ENCODE results near the gene ZNRF3. TPM values are rescaled to one million over a fixed set of nuclear protein-coding genes. Genes with fewer than 3 reads are reported as not detected.

ZNRF3 gene
- total and polyA plus RNA-seq, 2 experiments from 2014 or later, result 11.1 to 32.2 TPM

DNA sequence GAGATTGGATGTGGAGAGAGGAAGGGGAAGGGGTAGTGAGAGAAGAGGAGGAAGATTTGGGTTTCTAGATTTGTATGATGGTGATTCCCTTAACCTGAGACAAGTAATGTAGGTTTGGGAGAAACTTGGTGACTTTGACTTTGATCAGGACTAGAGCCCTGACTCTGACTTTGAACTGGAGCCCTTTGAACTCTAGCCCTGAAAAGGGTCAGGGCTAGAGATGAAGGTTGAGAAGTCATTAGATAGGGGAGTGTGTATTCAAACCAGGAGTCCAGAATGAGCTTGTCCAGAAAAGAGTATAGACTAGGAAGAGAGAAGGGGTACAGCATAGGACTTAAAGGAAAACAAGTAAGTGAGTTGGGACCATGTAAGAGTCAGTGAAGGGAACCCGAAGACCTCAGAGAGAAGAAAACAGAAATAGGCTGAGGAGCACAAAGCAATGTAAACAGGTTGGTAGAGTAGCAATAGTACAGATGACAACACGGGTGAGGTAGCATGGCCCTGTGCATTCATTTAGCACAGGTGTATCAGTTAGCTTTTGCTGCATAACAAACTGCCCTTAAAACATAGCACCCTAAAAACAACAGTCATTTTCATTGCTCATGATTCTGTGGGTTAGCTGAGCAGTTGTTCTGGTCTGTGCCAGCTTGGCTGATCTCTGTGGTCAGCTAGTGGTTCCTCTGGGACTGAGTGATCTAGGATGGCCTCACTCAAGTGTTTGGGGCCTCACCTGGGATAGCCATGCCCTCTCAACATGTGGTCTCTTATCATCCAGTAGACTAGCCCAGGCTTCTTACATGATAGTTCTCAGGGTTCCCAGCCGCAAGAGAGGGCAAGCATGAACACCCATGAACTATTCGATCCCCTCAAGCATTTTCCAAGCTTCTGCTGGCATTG lies 135.2 kb downstream of the ZNRF3 start:
- Mint-ChIP-seq H3K36me3 (ENCODE audit: low read depth) (peaks cover 10% of the 10 kb centered on the region), H3K9me3 (peaks cover 3% of the 10 kb centered on the region; the same call in 2 of the 3 replicates), H3K27ac (no peak overlapping the region), H3K4me3 (no peak overlapping the region), H3K4me1 (peaks cover 41% of the 10 kb centered on the region), H3K27me3 (ENCODE audit: insufficient read depth, low read depth, poor library complexity) (peaks cover 12% of the 10 kb centered on the region)
- no peak for DNase-seq (ENCODE audit: low spot score)
- no peaks in the 10 kb centered on the region for H3K9me2 ChIP-seq (ENCODE audit: insufficient read depth)
- H3K27ac ChIP-seq (ENCODE audit: low read depth), result no peak overlapping the region
- H2AFZ ChIP-seq, result no peak overlapping the region
- H3K79me2 ChIP-seq (replicated peaks; ENCODE audit: insufficient read depth), result peaks cover 41% of the 10 kb centered on the region
- no peaks in the 10 kb centered on the region for H3K36me3 ChIP-seq (ENCODE audit: insufficient read depth)
- H3K4me3 ChIP-seq, result no peak overlapping the region
- no peaks in the 10 kb centered on the region for H3F3A ChIP-seq (replicated peaks; ENCODE audit: low read depth)
- no peak for ATAC-seq
- peaks cover 24% of the 10 kb centered on the region for H3K4me1 ChIP-seq (ENCODE audit: insufficient read depth)
- no peaks in the 10 kb centered on the region; the same call in 1 of the 2 replicates for H4K20me1 ChIP-seq (replicated peaks; ENCODE audit: insufficient read depth)
- no peaks in the 10 kb centered on the region for H3K27me3 ChIP-seq (ENCODE audit: insufficient read depth)
- H3K4me2 ChIP-seq, result no peak overlapping the region
- TF ChIP-seq JUNB (IDR thresholded peaks at IDR 0.05; ENCODE audit: unreplicated experiment) (no peak), ZNF114 (CRISPR knock-in tag; IDR thresholded peaks at IDR 0.05) (no peak), CREB1 (CRISPR knock-in tag; IDR thresholded peaks at IDR 0.05; ENCODE audit: low read depth) (no peak)
- TF ChIP-seq, protein P1, sequence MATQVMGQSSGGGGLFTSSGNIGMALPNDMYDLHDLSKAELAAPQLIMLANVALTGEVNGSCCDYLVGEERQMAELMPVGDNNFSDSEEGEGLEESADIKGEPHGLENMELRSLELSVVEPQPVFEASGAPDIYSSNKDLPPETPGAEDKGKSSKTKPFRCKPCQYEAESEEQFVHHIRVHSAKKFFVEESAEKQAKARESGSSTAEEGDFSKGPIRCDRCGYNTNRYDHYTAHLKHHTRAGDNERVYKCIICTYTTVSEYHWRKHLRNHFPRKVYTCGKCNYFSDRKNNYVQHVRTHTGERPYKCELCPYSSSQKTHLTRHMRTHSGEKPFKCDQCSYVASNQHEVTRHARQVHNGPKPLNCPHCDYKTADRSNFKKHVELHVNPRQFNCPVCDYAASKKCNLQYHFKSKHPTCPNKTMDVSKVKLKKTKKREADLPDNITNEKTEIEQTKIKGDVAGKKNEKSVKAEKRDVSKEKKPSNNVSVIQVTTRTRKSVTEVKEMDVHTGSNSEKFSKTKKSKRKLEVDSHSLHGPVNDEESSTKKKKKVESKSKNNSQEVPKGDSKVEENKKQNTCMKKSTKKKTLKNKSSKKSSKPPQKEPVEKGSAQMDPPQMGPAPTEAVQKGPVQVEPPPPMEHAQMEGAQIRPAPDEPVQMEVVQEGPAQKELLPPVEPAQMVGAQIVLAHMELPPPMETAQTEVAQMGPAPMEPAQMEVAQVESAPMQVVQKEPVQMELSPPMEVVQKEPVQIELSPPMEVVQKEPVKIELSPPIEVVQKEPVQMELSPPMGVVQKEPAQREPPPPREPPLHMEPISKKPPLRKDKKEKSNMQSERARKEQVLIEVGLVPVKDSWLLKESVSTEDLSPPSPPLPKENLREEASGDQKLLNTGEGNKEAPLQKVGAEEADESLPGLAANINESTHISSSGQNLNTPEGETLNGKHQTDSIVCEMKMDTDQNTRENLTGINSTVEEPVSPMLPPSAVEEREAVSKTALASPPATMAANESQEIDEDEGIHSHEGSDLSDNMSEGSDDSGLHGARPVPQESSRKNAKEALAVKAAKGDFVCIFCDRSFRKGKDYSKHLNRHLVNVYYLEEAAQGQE (IDR thresholded peaks at IDR 0.05; ENCODE audit: unreplicated experiment), result no peak
- TF ChIP-seq, protein P2, sequence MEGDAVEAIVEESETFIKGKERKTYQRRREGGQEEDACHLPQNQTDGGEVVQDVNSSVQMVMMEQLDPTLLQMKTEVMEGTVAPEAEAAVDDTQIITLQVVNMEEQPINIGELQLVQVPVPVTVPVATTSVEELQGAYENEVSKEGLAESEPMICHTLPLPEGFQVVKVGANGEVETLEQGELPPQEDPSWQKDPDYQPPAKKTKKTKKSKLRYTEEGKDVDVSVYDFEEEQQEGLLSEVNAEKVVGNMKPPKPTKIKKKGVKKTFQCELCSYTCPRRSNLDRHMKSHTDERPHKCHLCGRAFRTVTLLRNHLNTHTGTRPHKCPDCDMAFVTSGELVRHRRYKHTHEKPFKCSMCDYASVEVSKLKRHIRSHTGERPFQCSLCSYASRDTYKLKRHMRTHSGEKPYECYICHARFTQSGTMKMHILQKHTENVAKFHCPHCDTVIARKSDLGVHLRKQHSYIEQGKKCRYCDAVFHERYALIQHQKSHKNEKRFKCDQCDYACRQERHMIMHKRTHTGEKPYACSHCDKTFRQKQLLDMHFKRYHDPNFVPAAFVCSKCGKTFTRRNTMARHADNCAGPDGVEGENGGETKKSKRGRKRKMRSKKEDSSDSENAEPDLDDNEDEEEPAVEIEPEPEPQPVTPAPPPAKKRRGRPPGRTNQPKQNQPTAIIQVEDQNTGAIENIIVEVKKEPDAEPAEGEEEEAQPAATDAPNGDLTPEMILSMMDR (conservative IDR thresholded peaks at IDR 0.05; ENCODE audit: low read depth in 2 of 2), result no peak
- TF ChIP-seq, protein P3, sequence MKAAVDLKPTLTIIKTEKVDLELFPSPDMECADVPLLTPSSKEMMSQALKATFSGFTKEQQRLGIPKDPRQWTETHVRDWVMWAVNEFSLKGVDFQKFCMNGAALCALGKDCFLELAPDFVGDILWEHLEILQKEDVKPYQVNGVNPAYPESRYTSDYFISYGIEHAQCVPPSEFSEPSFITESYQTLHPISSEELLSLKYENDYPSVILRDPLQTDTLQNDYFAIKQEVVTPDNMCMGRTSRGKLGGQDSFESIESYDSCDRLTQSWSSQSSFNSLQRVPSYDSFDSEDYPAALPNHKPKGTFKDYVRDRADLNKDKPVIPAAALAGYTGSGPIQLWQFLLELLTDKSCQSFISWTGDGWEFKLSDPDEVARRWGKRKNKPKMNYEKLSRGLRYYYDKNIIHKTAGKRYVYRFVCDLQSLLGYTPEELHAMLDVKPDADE (IDR thresholded peaks at IDR 0.05), result no peak
